IMR-90 (cell line): ENCODE measurements around the gene NDUFS2. TPM values are rescaled to one million over a fixed set of nuclear protein-coding genes. Genes with fewer than 3 reads are reported as not detected.

Experiments
- ATAC-seq: fragments of 200-7000 bp; cut with Tn5 transposase; 2 replicates; pipeline ENCODE4 v1.9.1; 2020; ENCODE audit warnings: low read depth, mild to moderate bottlenecking, moderate library complexity
- BruUV-seq: library from RNA; stranded (reverse); fragments of 400-500 nt; replicated peaks from 2 replicates; lab custom pipeline; 2021; lab: Mats Ljungman, UMichigan
- CTCF ChIA-PET: fragments of 300-600 bp; formaldehyde crosslinking; extraction: SDS; loops from one replicate; lab custom pipeline; 2021; ENCODE audit warnings: antibody characterized with exemption; lab: Yijun Ruan, JAX
- POLR2A ChIA-PET: fragments of 300-600 bp; sonication (Branson Sonifier 250); formaldehyde crosslinking; loops from one replicate; lab custom pipeline; 2022; ENCODE audit warnings: antibody characterized with exemption; ENCODE audit not compliant: unreplicated experiment; lab: Charles Lee
- DNase-seq: peaks from one replicate; pipeline ENCODE4 v3.0.0; 2013
- H2AFZ ChIP-seq: replicated peaks from 2 replicates; pipeline ENCODE3; 2013; ENCODE audit warnings: low read length, mild to moderate bottlenecking; ENCODE audit not compliant: poor library complexity
- H2AK5ac ChIP-seq: 2 replicates; pipeline ENCODE4 v1.6.1; 2013; ENCODE audit warnings: low read depth, low read length, inconsistent platforms
- H2AK9ac ChIP-seq: replicated peaks from 2 replicates; pipeline ENCODE3; 2013; ENCODE audit warnings: mild to moderate bottlenecking, low read depth, low read length, moderate library complexity; ENCODE audit not compliant: poor library complexity
- H2BK120ac ChIP-seq: 2 replicates; pipeline ENCODE4 v1.6.1; 2013; ENCODE audit warnings: low read depth, low read length, inconsistent platforms
- H2BK15ac ChIP-seq: 3 replicates; pipeline ENCODE4 v1.6.1; 2013; ENCODE audit warnings: low read depth, low read length, inconsistent platforms
- H2BK20ac ChIP-seq: 2 replicates; pipeline ENCODE4 v1.6.1; 2013; ENCODE audit warnings: low read depth, mild to moderate bottlenecking, inconsistent platforms, low read length, moderate library complexity
- H2BK5ac ChIP-seq: 2 replicates; pipeline ENCODE4 v1.6.1; 2013; ENCODE audit warnings: mild to moderate bottlenecking, low read depth, low read length, inconsistent platforms; ENCODE audit not compliant: poor library complexity, severe bottlenecking
- H3K14ac ChIP-seq: replicated peaks from 2 replicates; pipeline ENCODE4 v1.6.1; 2013; ENCODE audit warnings: low read depth, low read length, inconsistent platforms
- H3K18ac ChIP-seq: 2 replicates; pipeline ENCODE4 v1.6.1; 2013; ENCODE audit warnings: low read depth, low read length, control low read depth
- H3K23ac ChIP-seq: 2 replicates; pipeline ENCODE4 v1.6.1; 2013; ENCODE audit warnings: low read depth, low read length, inconsistent platforms
- H3K27ac ChIP-seq: 2 replicates; pipeline ENCODE4 v1.5.1; 2013; ENCODE audit warnings: mild to moderate bottlenecking, control low read depth, low read length; ENCODE audit not compliant: insufficient read depth
- H3K27me3 ChIP-seq: 2 replicates; pipeline ENCODE4 v1.6.1; 2013; ENCODE audit warnings: low read length; ENCODE audit not compliant: control insufficient read depth, insufficient read depth
- H3K36me3 ChIP-seq: 2 replicates; pipeline ENCODE4 v1.6.1; 2013; ENCODE audit warnings: low read length, mixed read lengths; ENCODE audit not compliant: control insufficient read depth, insufficient read depth
- H3K4ac ChIP-seq: 2 replicates; pipeline ENCODE4 v1.6.1; 2013; ENCODE audit warnings: low read depth, low read length, inconsistent platforms
- H3K4me1 ChIP-seq: 2 replicates; pipeline ENCODE4 v1.6.1; 2013; ENCODE audit warnings: low read length, mixed read lengths; ENCODE audit not compliant: control insufficient read depth, insufficient read depth
- H3K4me2 ChIP-seq: 2 replicates; pipeline ENCODE4 v1.6.1; 2013; ENCODE audit warnings: low read depth, mild to moderate bottlenecking, control low read depth, low read length, moderate library complexity
- H3K4me3 ChIP-seq: 2 replicates; pipeline ENCODE4 v1.5.1; 2013; ENCODE audit warnings: low read depth, mild to moderate bottlenecking, control low read depth, low read length, moderate library complexity; ENCODE audit not compliant: insufficient read depth
- H3K56ac ChIP-seq: 2 replicates; pipeline ENCODE4 v1.6.1; 2013; ENCODE audit warnings: low read length, inconsistent platforms; ENCODE audit not compliant: insufficient read depth; ENCODE audit errors: extremely low read depth
- H3K79me1 ChIP-seq, 2 experiments: 2 replicates each; pipeline ENCODE4 v1.6.1; 2013; ENCODE audit warnings: low read length in 2 of 2, inconsistent platforms in 1 of 2, low read depth in 1 of 2
- H3K9ac ChIP-seq: 2 replicates; pipeline ENCODE4 v1.6.1; 2013; ENCODE audit warnings: low read depth, low read length, control low read depth
- H3K9me1 ChIP-seq: 2 replicates; pipeline ENCODE4 v1.6.1; 2013; ENCODE audit warnings: low read length, inconsistent platforms; ENCODE audit not compliant: insufficient read depth
- H3K9me3 ChIP-seq: 2 replicates; pipeline ENCODE4 v1.6.1; 2013; ENCODE audit warnings: low read length; ENCODE audit not compliant: control insufficient read depth, insufficient read depth
- H4K20me1 ChIP-seq: 2 replicates; pipeline ENCODE4 v1.6.1; 2013; ENCODE audit warnings: low read length, inconsistent platforms; ENCODE audit not compliant: insufficient read depth
- H4K5ac ChIP-seq: 2 replicates; pipeline ENCODE4 v1.6.1; 2013; ENCODE audit warnings: mild to moderate bottlenecking, low read depth, low read length, control low read depth
- H4K8ac ChIP-seq, 2 experiments: 2 replicates each; pipeline ENCODE4 v1.6.1; 2013; ENCODE audit warnings: low read depth in 2 of 2, low read length in 2 of 2, control low read depth in 1 of 2, inconsistent platforms in 1 of 2
- H4K91ac ChIP-seq: 2 replicates; pipeline ENCODE4 v1.6.1; 2013; ENCODE audit warnings: low read depth, low read length, inconsistent platforms; ENCODE audit not compliant: insufficient read depth
- CHD1 ChIP-seq: IDR thresholded peaks from 2 replicates; pipeline ENCODE4 v1.6.1; 2012; ENCODE audit warnings: low read depth, low read length, improper control_type of control experiment
- ELK1 ChIP-seq: fragments of 150-350 bp; IDR thresholded peaks from 2 replicates; pipeline ENCODE4 v1.6.1; 2016; ENCODE audit warnings: low read depth, mild to moderate bottlenecking, low read length, moderate library complexity, borderline replicate concordance
- MAZ ChIP-seq: IDR thresholded peaks from 2 replicates; pipeline ENCODE4 v1.6.1; 2012; ENCODE audit warnings: low read depth, mild to moderate bottlenecking, low read length, improper control_type of control experiment, moderate library complexity, borderline replicate concordance
- RFX5 ChIP-seq: IDR thresholded peaks from 2 replicates; pipeline ENCODE4 v1.8.0; 2012; ENCODE audit warnings: low read depth, mild to moderate bottlenecking, low read length, moderate library complexity
- SMC3 ChIP-seq: fragments of 150-350 bp; IDR thresholded peaks from 2 replicates; pipeline ENCODE4 v1.6.1; 2016; ENCODE audit warnings: low read depth, mild to moderate bottlenecking, antibody characterized with exemption, low read length, moderate library complexity
- whole genome bisulfite sequencing, 2 experiments: methylation state at CpG; one replicate each; pipeline versions ENCODE4 v1.1.5 to v1.1.7; 2013; ENCODE audit warnings: missing lambda C conversion rate in 2 of 2; ENCODE audit not compliant: insufficient read length in 1 of 2; ENCODE audit errors: extremely low coverage in 2 of 2; 5-methylcytosine and 5-hydroxymethylcytosine counted together
- dilution Hi-C: fragments of 300-500 bp; cut with HindIII; formaldehyde crosslinking; loops from one replicate; pipeline ENCODE4 v1.14.3; 2018; ENCODE audit warnings: low sequenced_read_pairs; ENCODE audit not compliant: unreplicated experiment
- in situ Hi-C: fragments of 300-500 bp; cut with MboI; formaldehyde crosslinking; loops from 3 replicates; pipeline ENCODE4 v1.14.3; 2019; ENCODE audit warnings: low sequenced_read_pairs, inconsistent platforms, mixed read lengths
- intact Hi-C: fragments of 100-400 bp; cut with micrococcal nuclease; formaldehyde crosslinking; loops from 2 replicates; pipeline ENCODE4 v1.10.0; 2022
- polyA plus RNA-seq, 3 experiments: library from polyadenylated mRNA; depleted of rRNA; stranded (reverse); fragments of >200 nt; gene quantifications; 2 replicates each; pipeline ENCODE4 v1.2.3, GENCODE V29; 2012; ENCODE audit warnings: low replicate concordance in 1 of 3
- total RNA-seq: library from RNA; depleted of rRNA; stranded (reverse); fragments of >200 nt; gene quantifications from 2 replicates; pipeline ENCODE4 v1.2.3, GENCODE V29; 2012

NDUFS2 gene
- total and polyA plus RNA-seq, 2 of the 4 experiments (the other 2 are of a cell fraction): 85.5 to 101 TPM

- Histone ChIP-seq H2BK15ac (no peak overlapping the region), H3K4me1 (peaks cover 4% of the 10 kb centered on the region; the same call in 1 of the 2 replicates), H3K9me3 (no peaks in the 10 kb centered on the region), H3K9ac (no peak overlapping the region), H3K79me1 (no peaks in the 10 kb centered on the region), H3K4me2 (no peak overlapping the region), H4K91ac (no peak overlapping the region), H2BK120ac (no peak overlapping the region), H3K18ac (no peak overlapping the region), H3K27me3 (no peaks in the 10 kb centered on the region), H4K8ac (no peak overlapping the region), H2BK5ac (no peak overlapping the region), H3K4ac (no peak overlapping the region), H4K20me1 (no peaks in the 10 kb centered on the region), H2AK9ac (no peak overlapping the region), H3K9me1 (0 out of 2 replicates have a peak, but pooled peaks cover 4% of the 10 kb centered on the region), H3K27ac (no peak overlapping the region), H4K5ac (no peak overlapping the region), H3K14ac (no peak overlapping the region), H3K23ac (no peak overlapping the region), H3K56ac (no peak overlapping the region), H3K4me3 (no peak overlapping the region), H2AK5ac (no peak overlapping the region), H2BK20ac (no peak overlapping the region), H3K36me3 (no peaks in the 10 kb centered on the region), H2AFZ (no peak overlapping the region)
- in situ Hi-C loops: no loop called here
- TF ChIP-seq RFX5: no peak
- no peak for TF ChIP-seq SMC3
- no peak for TF ChIP-seq CHD1
- TF ChIP-seq MAZ: no peak
- no peak for TF ChIP-seq ELK1
- WGBS, 2 experiments: 100% methylated on average over 1 of the region's 8 CpGs; no CpG with 5 or more reads in 1 of the 2 experiments
- ChIA-PET CTCF (interaction anchor here (1.0 to 1.4 kb wide), 3 partner anchors 10 to 99 kb away, joined by 3 to 8 read pairs (median 6); partner anchors contain the start of genes NDUFS2 and TOMM40L), POLR2A (no interaction called here)
- dilution Hi-C loops: no loop called here
- intact Hi-C loops: loop anchor here (1.0 kb wide), 3 partner anchors 33 to 190 kb away; no protein-coding TSS in a partner anchor
- ATAC-seq (no peak), DNase-seq (no peak)
- no TSS peak for BruUV-seq
Measured at GRCh38 chr1:161191971-161192370, 10.2 kb upstream of the NDUFS2 start.
